DLD1 (cell line): ENCODE data around the gene ADARB1.
"Not testable (repeated sequence)": the region's sequence is repeated elsewhere in the genome, so short reads cannot be mapped to it uniquely, and the experiment has no call there.

Source experiments
- in situ Hi-C: cut with HindIII; loops from 2 replicates; pipeline ENCODE4 v1.10.0; 2017; ENCODE audit warnings: low sequenced_read_pairs

ADARB1 gene

GRCh38 chr21:45074048-45074817 is at the start of gene ADARB1:
Gene ADARB1, plus strand, starts transcription at chr21:45074580. Its CDS starts 97,077 bp downstream, at chr21:45171657.
- in situ Hi-C loops: no loop called here

GRCh38 chr21:45026066-45026745 is 48.2 kb upstream of the ADARB1 start:
- in situ Hi-C loops: no loop called here

- in situ Hi-C loops: no loop called here
These were observed 47.6 kb upstream of the ADARB1 start for GRCh38 chr21:45026826-45027225.

DNA sequence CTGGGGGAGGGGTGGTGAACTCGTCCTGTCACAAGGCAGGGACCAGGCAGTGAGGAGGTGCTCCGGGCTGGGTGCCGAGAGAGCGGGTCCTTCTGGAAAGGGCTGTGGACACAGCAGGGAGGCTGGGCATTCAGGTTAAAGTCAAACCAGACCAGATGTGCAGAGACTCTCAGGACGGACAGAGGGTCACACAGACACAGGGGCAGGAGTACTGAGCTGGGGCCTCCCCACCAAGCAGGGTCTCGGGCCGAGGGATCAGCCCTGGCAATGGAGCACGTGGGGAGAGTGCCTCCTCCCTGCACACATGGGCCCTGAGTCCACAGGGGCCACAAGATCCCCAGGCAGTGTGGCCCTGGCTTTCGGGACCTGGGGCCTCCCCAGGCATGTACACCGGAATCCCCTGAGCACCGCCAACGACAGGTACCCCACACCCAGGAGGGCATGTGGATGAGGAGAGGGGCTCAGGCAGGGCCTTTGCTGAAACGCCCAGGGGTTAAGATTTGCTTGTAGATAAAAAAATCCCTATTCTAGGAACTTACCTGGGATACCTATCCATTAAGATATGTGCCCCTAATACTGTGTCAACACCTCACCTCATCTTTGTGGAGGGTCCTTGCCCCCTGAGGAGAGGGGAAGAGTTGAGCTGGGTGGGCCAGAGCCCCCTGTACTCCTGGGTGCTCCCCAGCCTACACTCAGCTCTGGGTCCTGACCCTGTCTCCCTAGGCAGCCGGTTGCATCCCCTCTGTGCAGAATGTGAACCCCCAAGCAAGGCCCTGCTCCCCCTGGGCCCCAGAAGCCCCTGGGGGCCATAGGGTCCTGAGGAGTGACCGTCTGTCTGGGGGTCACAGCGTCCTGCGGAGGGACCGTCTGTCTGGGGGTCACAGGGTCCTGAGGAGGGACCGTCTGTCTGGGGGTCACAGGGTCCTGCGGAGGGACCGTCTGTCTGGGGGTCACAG is 46.9 kb upstream of the ADARB1 start:
- in situ Hi-C loops: no loop called here

DNA sequence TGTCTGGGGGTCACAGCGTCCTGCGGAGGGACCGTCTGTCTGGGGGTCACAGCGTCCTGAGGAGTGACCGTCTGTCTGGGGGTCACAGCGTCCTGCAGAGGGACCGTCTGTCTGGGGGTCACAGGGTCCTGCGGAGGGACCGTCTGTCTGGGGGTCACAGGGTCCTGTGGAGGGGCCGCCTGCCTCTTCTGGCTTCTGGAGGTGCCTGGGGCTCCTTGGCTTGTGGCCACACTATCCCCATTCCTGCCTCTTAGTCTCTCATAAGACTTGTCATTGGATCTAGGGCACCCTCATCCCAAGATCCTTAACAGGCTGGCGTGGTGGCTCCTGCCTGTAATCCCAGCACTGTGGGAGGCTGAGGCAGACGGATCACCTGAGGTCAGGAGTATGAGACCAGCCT is 45.7 kb upstream of the ADARB1 start:
- in situ Hi-C loops: not testable (repeated sequence)

GRCh38 chr21:45029298-45029947 is 45.0 kb upstream of the ADARB1 start:
- in situ Hi-C loops: no loop called here

DNA sequence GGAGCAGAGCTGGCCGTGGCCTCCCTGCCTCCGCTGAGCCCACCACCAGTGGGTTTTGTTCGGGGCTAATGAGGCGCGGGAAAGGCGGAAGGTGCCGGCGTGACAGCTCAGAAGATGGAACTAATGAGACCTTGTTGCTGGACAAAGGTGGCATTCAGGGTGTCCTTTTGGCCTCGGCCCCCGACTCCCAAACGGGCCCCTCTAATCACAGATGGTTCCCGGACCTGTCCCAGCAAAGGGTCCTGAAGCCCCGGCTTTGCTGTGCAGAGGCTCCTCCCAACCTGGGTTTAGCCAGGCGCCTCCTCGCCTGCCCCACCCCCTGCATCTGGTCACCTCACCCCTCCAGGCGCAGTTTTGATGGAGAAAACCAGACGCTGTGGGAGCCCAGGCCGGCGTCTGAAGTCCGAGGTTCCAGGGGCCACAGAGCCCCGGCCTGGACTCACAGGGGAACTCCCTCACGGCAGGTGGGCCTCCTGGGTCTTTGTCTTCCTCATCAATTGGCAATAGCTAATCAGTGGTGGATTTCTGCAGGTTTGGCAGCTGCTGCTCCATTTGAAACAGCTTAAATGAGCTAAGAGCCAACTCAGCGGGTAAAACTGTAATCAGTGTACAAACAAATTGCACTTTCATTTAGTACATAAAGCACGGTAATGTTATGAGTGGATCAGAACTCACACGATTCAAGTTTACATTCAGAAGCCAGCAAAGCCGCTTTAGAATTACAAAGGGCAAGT is 44.3 kb upstream of the ADARB1 start:
- in situ Hi-C loops: no loop called here

DNA sequence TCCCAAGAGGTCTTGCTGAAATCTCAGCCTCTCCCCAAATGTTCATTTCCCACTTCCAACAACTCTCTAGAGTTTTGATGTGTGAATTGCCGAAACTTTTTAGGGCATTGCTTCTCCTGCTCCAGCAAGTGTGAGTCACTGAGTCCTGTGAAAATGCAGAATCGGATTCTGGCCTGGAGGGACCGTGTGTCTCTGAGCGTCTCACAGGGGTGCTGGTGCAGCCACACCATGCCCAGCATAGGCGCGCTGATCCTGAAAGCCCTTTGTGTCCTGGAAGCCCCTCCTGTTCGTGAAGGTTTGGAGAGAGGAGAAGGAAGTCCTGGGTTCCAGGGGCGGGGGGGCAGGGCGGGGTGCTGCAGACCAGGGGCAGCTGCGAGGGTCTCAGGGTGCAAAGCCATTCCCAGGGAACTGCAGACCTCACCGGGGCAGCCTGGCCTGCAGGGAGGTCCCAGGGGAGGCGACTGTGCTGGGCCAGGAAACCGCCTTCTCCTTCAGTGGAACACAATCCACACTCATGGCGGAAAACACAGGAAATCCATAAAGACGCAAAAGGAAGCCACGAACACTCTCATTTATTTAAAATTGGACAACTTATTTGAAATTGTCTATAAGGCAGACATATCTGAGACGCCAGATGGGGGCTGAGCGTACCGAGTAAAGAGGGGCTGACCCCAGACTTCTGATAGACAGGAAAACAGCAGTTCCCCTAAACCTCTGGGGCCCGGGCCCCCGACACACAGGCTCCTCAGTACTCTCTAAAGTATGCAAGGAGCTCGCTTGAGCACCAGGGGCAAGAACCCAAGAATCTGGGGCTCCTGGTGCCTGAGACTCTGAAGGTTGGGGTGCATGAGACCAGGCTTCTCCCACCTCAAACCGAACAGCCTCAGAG is 43.5 kb upstream of the ADARB1 start:
- in situ Hi-C loops: no loop called here

GRCh38 chr21:45031571-45032191 is 42.7 kb upstream of the ADARB1 start:
- in situ Hi-C loops: no loop called here

DNA sequence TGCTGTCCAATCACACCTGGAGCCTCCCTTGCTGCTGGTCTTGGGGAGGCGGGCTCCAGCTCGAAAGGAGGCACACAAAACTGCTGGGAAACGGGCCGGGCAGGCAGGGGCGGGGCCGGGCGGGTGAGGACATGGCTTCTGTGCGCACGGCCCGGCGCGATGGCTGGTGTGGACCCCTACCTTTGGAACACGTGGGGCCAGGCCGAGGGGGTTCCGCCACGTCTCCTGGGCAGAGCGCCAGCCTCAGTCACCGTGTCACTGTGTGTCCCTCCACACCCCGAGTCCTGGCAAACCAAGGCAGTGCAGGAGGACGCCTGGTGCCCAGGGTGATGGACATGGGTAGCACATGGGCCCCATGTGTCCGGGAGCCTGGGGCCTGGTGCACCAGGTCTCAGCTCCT is 42.0 kb upstream of the ADARB1 start:
- in situ Hi-C loops: no loop called here

DNA sequence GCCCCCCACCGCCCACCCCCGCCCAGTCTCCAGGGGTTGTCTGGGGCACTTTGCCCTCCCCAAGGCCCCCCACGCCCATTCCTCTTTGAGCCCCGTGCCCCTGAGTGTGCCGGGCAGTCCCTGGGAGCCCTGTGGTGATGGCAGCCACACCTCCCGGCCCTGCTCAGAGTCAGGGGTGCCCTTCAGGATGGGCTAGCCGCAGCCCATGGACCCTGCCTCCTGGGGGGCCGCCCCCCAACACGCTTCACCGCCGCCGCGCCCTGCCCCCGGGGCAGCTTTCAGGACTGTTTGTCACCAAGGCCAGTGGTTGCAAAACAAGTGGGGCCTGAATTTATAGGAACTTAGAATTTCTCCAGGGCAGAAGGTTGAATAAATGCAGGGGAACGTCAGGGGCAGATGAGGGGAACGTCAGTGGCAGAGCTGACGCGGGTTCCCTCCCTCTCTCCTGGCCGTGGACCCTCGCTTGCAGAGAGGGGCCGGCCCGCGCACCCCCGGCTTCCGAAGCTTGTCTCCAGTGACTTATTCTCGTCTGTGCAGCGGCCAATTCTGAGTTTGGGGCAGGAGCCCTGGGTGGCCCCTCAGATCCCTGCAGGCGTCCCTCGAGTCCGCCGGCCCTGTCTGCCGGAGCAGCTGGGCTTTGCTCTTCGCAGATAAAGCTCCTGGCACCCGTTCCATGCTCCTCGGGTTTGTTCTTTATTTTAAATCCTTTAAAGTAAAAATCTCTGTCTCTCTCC is 41.2 kb upstream of the ADARB1 start:
- in situ Hi-C loops: no loop called here

DNA sequence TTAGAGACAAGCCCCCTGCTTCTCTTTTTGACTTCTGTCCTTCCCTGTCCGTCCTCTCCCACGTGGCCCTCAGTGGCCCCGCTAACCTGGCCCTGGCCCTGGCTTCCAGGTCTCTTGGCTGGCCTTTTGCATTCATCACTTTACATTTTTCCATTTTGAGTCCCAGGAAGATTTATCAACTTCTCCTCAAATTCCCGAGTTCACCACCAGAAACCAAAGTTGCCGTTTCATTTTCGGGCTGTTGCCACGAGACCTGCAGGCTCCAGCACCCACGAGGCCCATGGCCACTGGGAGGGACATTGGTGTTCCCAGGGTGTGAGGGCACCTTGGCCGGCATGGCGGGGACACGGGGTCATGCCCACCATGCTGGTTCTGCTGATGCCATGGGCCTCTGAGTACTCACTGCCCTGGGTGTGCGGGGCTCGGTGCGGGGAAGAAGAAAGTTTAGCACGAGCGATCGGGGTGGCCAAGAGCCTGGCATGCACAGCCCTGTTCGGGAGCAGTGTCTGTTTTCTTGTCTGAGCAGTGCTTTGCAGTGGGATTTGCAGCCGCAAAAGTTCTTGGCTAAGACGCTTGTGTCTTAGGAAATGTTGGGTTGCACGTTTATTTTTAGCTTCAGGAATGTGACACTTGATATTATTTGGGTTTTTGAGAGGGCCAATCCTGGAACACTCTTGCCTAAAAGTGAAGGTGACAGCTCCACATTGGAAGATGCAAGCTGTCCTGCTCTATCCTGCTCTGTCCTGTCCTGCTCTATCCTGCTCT is 40.4 kb upstream of the ADARB1 start:
- in situ Hi-C loops: no loop called here

- in situ Hi-C loops: no loop called here
These were observed 39.6 kb upstream of the ADARB1 start for GRCh38 chr21:45034556-45035476.

DNA sequence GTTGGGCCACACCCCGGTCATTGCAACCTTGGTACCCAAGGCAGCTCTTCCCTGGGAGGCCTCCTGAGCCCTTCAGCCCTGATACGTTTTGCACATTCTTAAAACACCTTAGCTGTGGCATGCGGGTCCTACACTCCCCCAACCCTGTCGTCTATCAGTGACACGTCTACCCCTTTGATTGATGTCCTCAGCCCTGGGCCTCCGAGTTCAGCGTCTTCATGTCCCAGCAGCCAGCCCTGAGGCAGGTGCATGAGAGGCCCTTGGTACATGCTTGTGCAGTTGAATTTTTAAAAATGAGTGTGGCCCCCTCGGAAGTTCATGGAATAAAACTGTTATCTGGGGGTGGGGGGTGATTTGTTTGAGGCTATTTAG is 38.9 kb upstream of the ADARB1 start:
- in situ Hi-C loops: no loop called here

- in situ Hi-C loops: no loop called here
These were observed 37.8 kb upstream of the ADARB1 start for GRCh38 chr21:45036630-45037029.

- in situ Hi-C loops: no loop called here
These were observed 36.4 kb upstream of the ADARB1 start for GRCh38 chr21:45037986-45038385.
